Heart right ventricle (tissue), 16 donors: ENCODE data around the gene PANK2. TPM values are rescaled to one million over a fixed set of nuclear protein-coding genes. Genes with fewer than 3 reads are reported as not detected.

Source experiments
- ATAC-seq, 8 donors: fragments of 200-7000 bp; cut with Tn5 transposase; one replicate each; pipeline ENCODE4 v1.9.1; 2020; ENCODE audit warnings: mild to moderate bottlenecking in 8 of 8, moderate library complexity in 8 of 8, moderate number of reproducible peaks in 1 of 8
- DNase-seq, 2 donors: peaks; one replicate each; pipeline ENCODE4 v3.0.0-alpha.2; 2020
- H3K27ac ChIP-seq, 10 donors: fragments of 200-600 bp; sonication (generic) in 2 of 10; one replicate each; pipeline versions ENCODE4 v1.5.0 to v1.8.0; 2020 to 2022; ENCODE audit warnings: mild to moderate bottlenecking in 3 of 10
- H3K27me3 ChIP-seq, 7 donors: fragments of 200-600 bp; one replicate each; pipeline ENCODE4 v1.8.0; 2021 to 2022; ENCODE audit warnings: mild to moderate bottlenecking in 2 of 7
- H3K36me3 ChIP-seq, 9 donors: fragments of 200-600 bp; sonication (generic) in 1 of 9; one replicate each; pipeline versions ENCODE4 v1.5.0 to v1.8.0; 2020 to 2022; ENCODE audit warnings: mild to moderate bottlenecking in 2 of 9
- H3K4me1 ChIP-seq, 9 donors: fragments of 200-600 bp; sonication (generic) in 1 of 9; one replicate each; pipeline versions ENCODE4 v1.5.0 to v1.8.0; 2020 to 2022; ENCODE audit warnings: mild to moderate bottlenecking in 4 of 9
- H3K4me3 ChIP-seq, 10 donors: fragments of 200-600 bp; sonication (generic) in 2 of 10; one replicate each; pipeline versions ENCODE4 v1.5.0 to v1.8.0; 2020 to 2022; ENCODE audit warnings: mild to moderate bottlenecking in 7 of 10, moderate library complexity in 2 of 10
- H3K9me3 ChIP-seq, 11 donors: fragments of 200-600 bp in 10 of 11; sonication (generic) in 2 of 11; one replicate each; pipeline versions ENCODE4 v1.5.0 to v1.8.0; 2013 to 2022; ENCODE audit warnings: mild to moderate bottlenecking in 2 of 11, control low read depth in 1 of 11, moderate library complexity in 1 of 11
- WGBS, 2 donors: extraction: QIAGEN DNeasy Blood & Tissue Kit; methylation state at CpG; one replicate each; pipeline ENCODE4 v1.1.7; 2013; ENCODE audit warnings: inconsistent platforms in 1 of 2; 5-methylcytosine and 5-hydroxymethylcytosine counted together
- intact Hi-C, 10 donors: fragments of 100-400 bp; cut with DNase I; formaldehyde crosslinking; loops; one replicate each; pipeline versions ENCODE4 v1.11.1 to v1.14.2; 2022
- polyA plus RNA-seq, 2 donors: library from polyadenylated mRNA; stranded (reverse); fragments of 200-250 nt; gene quantifications; one replicate each; pipeline ENCODE4 v1.2.3, GENCODE V29; 2013
- total RNA-seq, 10 donors: library from RNA; stranded (reverse); fragmentation: NEBNext Ultra II Directional in 3 of 10; extraction: Animal tissue kit (Norgen Biotek cat#: 25700) in 3 of 10; gene quantifications; one replicate each; pipeline versions ENCODE4 v1.2.1 to v1.2.4, GENCODE V29; 2021 to 2023
- TF ChIP-seq, protein P1 (sequence below), 9 donors: fragments of 200-600 bp; sonication (generic) in 2 of 9; IDR thresholded peaks; one replicate each; pipeline versions ENCODE4 v1.5.0 to v1.8.0; 2021 to 2022; ENCODE audit warnings: antibody characterized with exemption in 9 of 9, mild to moderate bottlenecking in 5 of 9, moderate library complexity in 1 of 9
- donor health status: Arrhythmogenic right ventricular cardiomyopathy.
- donor health status: ischemic (EF 13 %, LVEDD 7.1; RV severe dilation, severe dysfunction).
- donor health status: healthy with polysubstance abuse.
- donor health status: DM: no; HTN: yes; CAD: no.
- donor health status: DM: no; HTN: no; CAD: no.
- donor health status: ischemic (EF 25% LVEDD 6.9; RV normal size, moderate dysfunction).
- donor health status: ischemic (EF 25% LVEDD 5.7; RV mildly dilated, moderate dysfunction).
- donor health status: healthy.
- donor health status: DM: yes; HTN: yes; CAD: no.
- donor health status: Ischemic cardiomyopathy.
- donor health status: ischemic (EF 35%, LVEDD 5.7; RV mildly dilated, moderate dysfunction).
- donor health status: nonischemic (EF 11% LVEDD 7.7; RV severe dilation, severe dysfunction).
- donor health status: DM: yes; HTN: yes; CAD: no.
- donor health status: PGD.
- donor health status: ischemic (EF 29% LVEDD 5.4; RV normal size, mild dysfunction).
- donor health status: nonischemic (EF 23%, LVEDD 6.1; RV moderate dilation, normal function).

PANK2 gene
- total and polyA plus RNA-seq, 12 donors, result 12.2 to 25.1 (median 17.9) TPM

DNA sequence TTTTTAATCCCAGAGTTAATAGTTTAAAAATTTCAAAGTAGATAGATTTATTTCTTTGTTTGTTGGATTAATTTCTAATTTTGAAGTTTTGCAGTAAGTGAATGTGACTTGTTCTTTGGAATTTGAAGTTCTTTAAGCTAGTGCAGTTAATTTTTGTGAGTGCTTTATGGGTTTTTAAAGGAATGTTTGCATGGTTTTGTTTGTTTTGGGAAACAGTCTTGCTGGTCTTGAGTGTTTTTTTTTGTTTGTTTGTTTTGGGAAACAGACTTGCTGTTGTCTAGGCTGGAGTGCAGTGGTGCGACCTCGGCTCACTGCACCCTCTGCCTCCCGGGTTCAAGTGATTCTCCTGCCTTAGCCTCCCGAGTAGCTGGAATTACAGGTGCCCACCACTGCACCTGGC lies 9.5 kb downstream of the PANK2 start:
- peaks cover 5 to 99% (median 93%) of the 10 kb centered on the region in 9 donors for H3K4me1 ChIP-seq
- WGBS, 2 donors, result 70 to 78% methylated on average over 4 of the region's 4 CpGs

DNA sequence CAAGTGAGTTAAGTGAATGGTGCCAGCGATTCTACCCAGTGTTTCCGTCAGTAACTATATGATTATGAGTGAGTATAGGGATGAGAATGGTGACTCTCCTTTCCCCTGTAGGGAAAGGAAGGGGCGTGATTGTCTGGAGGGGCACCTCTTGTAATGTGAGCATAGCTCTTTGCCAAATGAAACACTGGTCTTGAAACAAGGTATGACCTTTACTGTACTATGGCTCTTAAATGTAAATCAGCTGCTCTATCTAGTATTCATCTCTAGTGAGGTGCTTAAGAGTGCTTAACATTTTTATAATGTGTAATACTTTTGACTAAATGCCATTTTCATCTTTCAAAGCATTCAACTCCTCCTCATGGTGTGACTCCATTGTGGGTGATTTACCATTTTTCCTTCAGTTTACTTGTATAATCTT lies 11.0 kb downstream of the PANK2 start:
- Histone ChIP-seq H3K27ac (peak overlapping the region in 2 of 10 donors; percentile 13 to 82), H3K4me1 (peaks cover 5 to 99% (median 88%) of the 10 kb centered on the region in 9 donors)

More for the DNA sequence above, 9.5 kb downstream of the PANK2 start:
- ATAC-seq, result no peak
- intact Hi-C loops, result loop anchor here in 2 of 10 donors (10.0 kb wide), 3 partner anchors 86 to 186 kb away; no protein-coding TSS in a partner anchor
- no peak for DNase-seq
- TF ChIP-seq, protein P1, sequence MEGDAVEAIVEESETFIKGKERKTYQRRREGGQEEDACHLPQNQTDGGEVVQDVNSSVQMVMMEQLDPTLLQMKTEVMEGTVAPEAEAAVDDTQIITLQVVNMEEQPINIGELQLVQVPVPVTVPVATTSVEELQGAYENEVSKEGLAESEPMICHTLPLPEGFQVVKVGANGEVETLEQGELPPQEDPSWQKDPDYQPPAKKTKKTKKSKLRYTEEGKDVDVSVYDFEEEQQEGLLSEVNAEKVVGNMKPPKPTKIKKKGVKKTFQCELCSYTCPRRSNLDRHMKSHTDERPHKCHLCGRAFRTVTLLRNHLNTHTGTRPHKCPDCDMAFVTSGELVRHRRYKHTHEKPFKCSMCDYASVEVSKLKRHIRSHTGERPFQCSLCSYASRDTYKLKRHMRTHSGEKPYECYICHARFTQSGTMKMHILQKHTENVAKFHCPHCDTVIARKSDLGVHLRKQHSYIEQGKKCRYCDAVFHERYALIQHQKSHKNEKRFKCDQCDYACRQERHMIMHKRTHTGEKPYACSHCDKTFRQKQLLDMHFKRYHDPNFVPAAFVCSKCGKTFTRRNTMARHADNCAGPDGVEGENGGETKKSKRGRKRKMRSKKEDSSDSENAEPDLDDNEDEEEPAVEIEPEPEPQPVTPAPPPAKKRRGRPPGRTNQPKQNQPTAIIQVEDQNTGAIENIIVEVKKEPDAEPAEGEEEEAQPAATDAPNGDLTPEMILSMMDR (IDR thresholded peaks at IDR 0.05), result no peak
- Histone ChIP-seq H3K27ac (no peak overlapping the region), H3K4me3 (no peak overlapping the region), H3K36me3 (peaks cover 0 to 14% (median 0%) of the 10 kb centered on the region in 9 donors), H3K27me3 (no peaks in the 10 kb centered on the region), H3K9me3 (no peaks in the 10 kb centered on the region)

DNA sequence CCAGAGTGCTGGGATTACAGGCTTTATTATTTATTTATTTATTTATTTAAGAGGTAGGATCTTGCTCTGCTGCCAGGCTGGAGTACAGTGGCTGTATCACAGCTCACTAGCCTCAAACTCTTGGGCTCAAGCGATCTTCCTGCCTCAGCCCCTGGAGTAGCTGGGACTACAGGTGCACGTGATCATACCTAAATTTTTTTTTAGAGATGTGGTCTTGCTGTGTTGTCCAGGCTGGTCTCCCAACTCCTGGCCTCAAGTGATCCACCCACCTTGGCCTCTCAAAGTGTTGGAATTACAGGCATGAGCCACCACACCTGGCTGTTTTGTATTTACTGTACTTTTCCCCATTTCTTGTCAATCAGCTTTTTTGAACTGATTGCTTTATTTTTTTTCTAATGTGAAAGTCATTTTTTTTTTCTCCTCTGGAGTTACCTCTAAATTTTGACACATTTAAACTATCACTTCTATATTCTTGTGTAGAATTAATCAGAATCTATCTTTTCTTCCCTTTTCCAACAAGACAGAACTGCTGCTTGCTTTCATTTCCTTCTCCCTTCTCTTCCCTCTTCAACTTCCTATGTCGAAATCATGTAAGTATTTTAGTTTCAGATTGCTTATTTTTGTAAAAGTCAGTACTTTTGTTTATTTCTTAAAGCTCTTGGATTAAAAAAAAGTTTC lies 12.0 kb downstream of the PANK2 start:
- ATAC-seq (peak in 2 of 8 donors; percentile 55 to 61), DNase-seq (no peak)
- intact Hi-C loops, result no loop called here
- H3K4me1 ChIP-seq, result peaks cover 5 to 92% (median 78%) of the 10 kb centered on the region in 9 donors
- H3K4me3 ChIP-seq, result peak overlapping the region in 2 of 10 donors; percentile 5 to 28
- no peaks in the 10 kb centered on the region for H3K9me3 ChIP-seq
- H3K27ac ChIP-seq, result peak overlapping the region in 5 of 10 donors; percentile 16 to 82 (median 38)
- 68 to 77% methylated on average over 3 of the region's 3 CpGs for WGBS, 2 donors
- TF ChIP-seq, protein P1 (IDR thresholded peaks at IDR 0.05), result no peak
- no peaks in the 10 kb centered on the region for H3K27me3 ChIP-seq
- H3K36me3 ChIP-seq, result peaks cover 0 to 9% (median 0%) of the 10 kb centered on the region in 9 donors

More for the DNA sequence above, 11.0 kb downstream of the PANK2 start:
- intact Hi-C loops, result no loop called here
- Histone ChIP-seq H3K36me3 (peaks cover 0 to 11% (median 0%) of the 10 kb centered on the region in 9 donors), H3K27me3 (no peaks in the 10 kb centered on the region), H3K9me3 (no peaks in the 10 kb centered on the region), H3K4me3 (no peak overlapping the region)
- ATAC-seq (peak in 1 of 8 donors; percentile 57), DNase-seq (no peak)
- 54 to 70% methylated on average over 3 of the region's 3 CpGs for WGBS, 2 donors
- TF ChIP-seq, protein P1 (IDR thresholded peaks at IDR 0.05), result no peak

DNA sequence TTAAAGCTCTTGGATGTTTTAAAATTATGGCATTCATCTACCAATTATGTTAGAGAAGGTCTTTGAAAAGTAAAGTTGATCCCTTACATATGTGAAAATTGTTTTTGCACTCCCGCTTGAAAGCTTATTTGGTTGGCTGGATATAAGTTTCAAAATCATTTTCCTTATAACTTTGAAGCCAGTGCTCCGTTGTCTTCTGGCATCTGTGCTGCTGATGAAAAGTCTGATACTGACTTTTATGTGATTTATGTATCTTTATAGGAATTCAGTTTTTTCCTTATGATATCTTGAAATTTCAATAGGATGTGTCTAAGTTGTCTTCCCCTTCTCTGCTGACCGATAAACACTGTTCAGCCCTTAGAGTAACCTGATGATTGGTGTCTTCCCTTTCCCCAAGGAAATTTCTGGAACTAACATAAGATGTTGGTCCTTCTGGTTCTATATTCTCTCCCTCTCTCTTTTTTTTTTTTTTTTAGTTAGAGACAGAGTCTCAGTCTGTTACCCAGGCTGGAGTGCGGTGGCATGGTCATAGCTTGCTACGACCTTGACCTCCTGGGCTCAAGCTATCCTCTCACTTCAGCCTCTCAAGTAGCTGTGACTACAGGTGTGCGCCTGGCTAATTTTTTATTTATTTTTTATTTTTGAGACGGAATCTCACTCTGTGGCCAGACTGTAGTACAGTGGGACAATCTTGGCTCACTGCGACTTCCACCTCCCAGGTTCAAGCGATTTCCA lies 12.7 kb downstream of the PANK2 start:
- H3K36me3 ChIP-seq, result peaks cover 0 to 6% (median 0%) of the 10 kb centered on the region in 9 donors
- H3K9me3 ChIP-seq, result no peaks in the 10 kb centered on the region
- WGBS, 2 donors, result 76 to 85% methylated on average over 9 of the region's 9 CpGs
- H3K4me1 ChIP-seq, result peaks cover 0 to 89% (median 71%) of the 10 kb centered on the region in 9 donors
- intact Hi-C loops, result no loop called here
- H3K27me3 ChIP-seq, result no peaks in the 10 kb centered on the region
- TF ChIP-seq, protein P1 (IDR thresholded peaks at IDR 0.05), result no peak
- peak overlapping the region in 5 of 10 donors; percentile 16 to 82 (median 38) for H3K27ac ChIP-seq
- DNase-seq, result no peak
- ATAC-seq, result no peak
- H3K4me3 ChIP-seq, result peak overlapping the region in 3 of 10 donors; percentile 2 to 28 (median 5)
